ENCODE data around the gene SOSTDC1.

GRCh38 chr7:16412274-16413254 lies 53.0 kb downstream of the SOSTDC1 start:
- TF ChIP-seq POLR2A (IDR thresholded peaks at IDR 0.05; ENCODE audit: low read depth, low read length) (no peak), POLR2AphosphoS5 (IDR thresholded peaks at IDR 0.05; ENCODE audit: low read depth, low read length) (no peak)

All from GM12892 (cell line).